Measurements from ENCODE around the gene AP1G1.
"Not testable (repeated sequence)": the region's sequence is repeated elsewhere in the genome, so short reads cannot be mapped to it uniquely, and the experiment has no call there.

The AP1G1 gene

GRCh38 chr16:71796501-71797097 is 12.0 kb downstream of the AP1G1 start:
- Histone ChIP-seq H3K9me3 (ENCODE audit: severe bottlenecking) (no peaks in the 10 kb centered on the region), H3K4me3 (ENCODE audit: low read depth, low read length) (no peak overlapping the region), H3K27me3 (ENCODE audit: insufficient read depth, low read depth, severe bottlenecking) (no peaks in the 10 kb centered on the region), H3K36me3 (peaks cover 7% of the 10 kb centered on the region), H3K27ac (no peak overlapping the region)
- TF ChIP-seq CTCF (IDR thresholded peaks at IDR 0.05; ENCODE audit: low read depth, low read length), result no peak
- DNase-seq, result no peak

DNA sequence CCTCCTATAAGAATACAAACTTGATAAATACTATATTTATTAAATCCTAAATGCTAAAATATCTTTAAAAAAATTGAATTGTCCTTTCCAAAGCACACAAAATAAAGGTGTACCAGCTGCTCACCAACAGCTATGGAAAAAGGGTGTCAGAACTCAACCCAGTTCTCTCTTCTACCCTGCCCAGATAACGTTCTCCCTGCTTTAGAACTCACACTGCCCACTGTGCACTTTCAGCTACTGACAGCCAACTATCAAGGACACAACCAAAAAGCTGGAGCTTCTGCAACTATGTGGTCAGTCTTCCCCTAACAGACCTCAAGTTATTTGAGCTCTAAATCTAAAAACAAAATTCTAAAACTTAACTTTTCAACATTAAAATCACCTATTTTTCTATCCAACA is 13.7 kb downstream of the AP1G1 start:
- Histone ChIP-seq H3K9me3 (ENCODE audit: severe bottlenecking) (no peaks in the 10 kb centered on the region), H3K27me3 (ENCODE audit: insufficient read depth, low read depth, severe bottlenecking) (no peaks in the 10 kb centered on the region), H3K36me3 (peaks cover 7% of the 10 kb centered on the region), H3K27ac (no peak overlapping the region), H3K4me3 (ENCODE audit: low read depth, low read length) (no peak overlapping the region)
- DNase-seq, result no peak
- no peak for TF ChIP-seq CTCF (IDR thresholded peaks at IDR 0.05; ENCODE audit: low read depth, low read length)

- no peak for DNase-seq
- Histone ChIP-seq H3K4me3 (ENCODE audit: low read depth, low read length) (no peak overlapping the region), H3K27ac (no peak overlapping the region), H3K9me3 (ENCODE audit: severe bottlenecking) (no peaks in the 10 kb centered on the region), H3K36me3 (peaks cover 10% of the 10 kb centered on the region), H3K27me3 (ENCODE audit: insufficient read depth, low read depth, severe bottlenecking) (no peaks in the 10 kb centered on the region)
- no peak for TF ChIP-seq CTCF (IDR thresholded peaks at IDR 0.05; ENCODE audit: low read depth, low read length)
Measured at GRCh38 chr16:71794018-71794417, 14.6 kb downstream of the AP1G1 start.

- Histone ChIP-seq H3K36me3 (peaks cover 27% of the 10 kb centered on the region), H3K9me3 (ENCODE audit: severe bottlenecking) (no peaks in the 10 kb centered on the region), H3K27ac (no peak overlapping the region), H3K4me3 (ENCODE audit: low read depth, low read length) (no peak overlapping the region), H3K27me3 (ENCODE audit: insufficient read depth, low read depth, severe bottlenecking) (no peaks in the 10 kb centered on the region)
- no peak for DNase-seq
- no peak for TF ChIP-seq CTCF (IDR thresholded peaks at IDR 0.05; ENCODE audit: low read depth, low read length)
Measured at GRCh38 chr16:71792176-71792575, 16.5 kb downstream of the AP1G1 start.

DNA sequence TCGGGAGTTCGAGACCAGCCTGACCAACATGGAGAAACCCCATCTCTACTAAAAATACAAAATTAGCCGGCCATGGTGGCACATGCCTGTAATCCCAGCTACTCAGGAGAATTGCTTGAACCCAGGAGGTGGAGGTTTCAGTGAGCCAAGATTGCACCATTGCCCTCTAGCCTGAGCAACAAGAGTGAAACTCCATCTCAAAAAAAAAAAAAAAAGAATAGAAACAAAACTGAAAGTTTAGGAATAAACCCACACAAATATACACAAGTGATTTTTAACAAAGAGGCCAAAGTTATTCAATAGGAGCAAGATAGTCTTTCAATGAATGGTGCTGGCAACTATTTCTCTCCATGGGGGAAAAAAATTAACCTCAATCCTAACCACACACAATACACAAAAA is 18.3 kb downstream of the AP1G1 start:
- DNase-seq; H3K9me3 ChIP-seq (ENCODE audit: severe bottlenecking); H3K27ac ChIP-seq; H3K27me3 ChIP-seq (ENCODE audit: insufficient read depth, low read depth, severe bottlenecking); H3K4me3 ChIP-seq (ENCODE audit: low read depth, low read length): not testable (repeated sequence)
- peaks cover 26% of the 10 kb centered on the region for H3K36me3 ChIP-seq

GRCh38 chr16:71789136-71789535 is 19.5 kb downstream of the AP1G1 start:
- no peak overlapping the region for H3K4me3 ChIP-seq (ENCODE audit: low read depth, low read length)
- DNase-seq, result no peak
- peaks cover 36% of the 10 kb centered on the region for H3K36me3 ChIP-seq
- H3K27ac ChIP-seq, result no peak overlapping the region
- no peaks in the 10 kb centered on the region for H3K27me3 ChIP-seq (ENCODE audit: insufficient read depth, low read depth, severe bottlenecking)
- H3K9me3 ChIP-seq (ENCODE audit: severe bottlenecking), result no peaks in the 10 kb centered on the region
- TF ChIP-seq CTCF (IDR thresholded peaks at IDR 0.05; ENCODE audit: low read depth, low read length), result no peak

Data from WERI-Rb-1 (cell line).